NCI-H1417 treated with DMSO at 0.1 percent for 48 hours (cell line): ENCODE results near the gene GPX3.

Source experiments
- DNase-seq: peaks from one replicate; lab custom pipeline; 2025; lab: John Stamatoyannopoulos, UW

Gene GPX3

GRCh38 chr5:151058301-151058700, 37.9 kb downstream of the GPX3 start:
- DNase-seq = no peak

- no peak for DNase-seq
Measured at GRCh38 chr5:151058891-151059489, 38.6 kb downstream of the GPX3 start.

GRCh38 chr5:151060742-151061141, 40.4 kb downstream of the GPX3 start:
- no peak for DNase-seq

- DNase-seq = no peak
Measured at GRCh38 chr5:151062405-151063141, 42.2 kb downstream of the GPX3 start.

- DNase-seq = no peak
Measured at GRCh38 chr5:151063142-151063989, 43.0 kb downstream of the GPX3 start.

GRCh38 chr5:151064916-151065499, 44.6 kb downstream of the GPX3 start:
- no peak for DNase-seq

- no peak for DNase-seq
Measured at GRCh38 chr5:151065609-151066008, 45.2 kb downstream of the GPX3 start.

GRCh38 chr5:151066920-151067319, 46.5 kb downstream of the GPX3 start:
- DNase-seq = no peak

- no peak for DNase-seq
Measured at GRCh38 chr5:151067632-151068432, 47.4 kb downstream of the GPX3 start.

GRCh38 chr5:151068433-151069197, 48.2 kb downstream of the GPX3 start:
- no peak for DNase-seq

GRCh38 chr5:151070449-151070848, 50.1 kb downstream of the GPX3 start:
- no peak for DNase-seq

GRCh38 chr5:151071021-151071420, 50.6 kb downstream of the GPX3 start:
- no peak for DNase-seq

- DNase-seq = no peak
Measured at GRCh38 chr5:151071848-151072629, 51.6 kb downstream of the GPX3 start.

- DNase-seq = no peak
Measured at GRCh38 chr5:151072630-151073025, 52.2 kb downstream of the GPX3 start.

- no peak for DNase-seq
Measured at GRCh38 chr5:151073280-151073679, 52.9 kb downstream of the GPX3 start.

GRCh38 chr5:151074557-151074956, 54.2 kb downstream of the GPX3 start:
- DNase-seq = no peak

GRCh38 chr5:151075698-151076331, 55.4 kb downstream of the GPX3 start:
- no peak for DNase-seq

GRCh38 chr5:151076616-151077015, 56.2 kb downstream of the GPX3 start:
- DNase-seq = no peak

- DNase-seq = no peak
Measured at GRCh38 chr5:151077419-151077818, 57.0 kb downstream of the GPX3 start.

GRCh38 chr5:151077967-151078366, 57.6 kb downstream of the GPX3 start:
- no peak for DNase-seq
